Ascending aorta (tissue), 2 donors: ENCODE data around the gene FKBP2. TPM values are rescaled to one million over a fixed set of nuclear protein-coding genes. Genes with fewer than 3 reads are reported as not detected.

ENCODE experiments used
- DNase-seq, 2 donors: peaks; one replicate each; pipeline ENCODE4 v3.0.0-alpha.2; 2019; ENCODE audit warnings: low spot score in 2 of 2
- H3K27ac ChIP-seq, 2 donors: fragments of 200-600 bp; sonication (generic); one replicate each; pipeline ENCODE4 v1.5.1; 2016 to 2017; ENCODE audit warnings: mild to moderate bottlenecking in 1 of 2
- H3K27me3 ChIP-seq: fragments of 200-600 bp; sonication (generic); one replicate; pipeline ENCODE4 v1.5.1; 2017
- H3K36me3 ChIP-seq, 2 donors: fragments of 200-600 bp; sonication (generic); one replicate each; pipeline ENCODE4 v1.5.1; 2016
- H3K4me1 ChIP-seq, 2 donors: fragments of 200-600 bp; sonication (generic); one replicate each; pipeline ENCODE4 v1.5.1; 2016 to 2017; ENCODE audit warnings: mild to moderate bottlenecking in 1 of 2
- H3K4me3 ChIP-seq, 2 donors: fragments of 200-600 bp; sonication (generic); one replicate each; pipeline ENCODE4 v1.5.1; 2016 to 2017; ENCODE audit warnings: mild to moderate bottlenecking in 1 of 2
- H3K9me3 ChIP-seq, 2 donors: fragments of 200-600 bp; sonication (generic); one replicate each; pipeline ENCODE4 v1.5.1; 2016
- CTCF ChIP-seq, 3 experiments: fragments of 200-600 bp in 2 of 3; fragments of 450-650 bp in 1 of 3; sonication (generic) in 2 of 3; IDR thresholded peaks; one replicate each; pipeline ENCODE4 v1.5.1; 2016 to 2019; ENCODE audit warnings: antibody characterized with exemption in 3 of 3, mild to moderate bottlenecking in 1 of 3, moderate library complexity in 1 of 3
- intact Hi-C: fragments of 100-400 bp; cut with DNase I; formaldehyde crosslinking; loops from one replicate; pipeline ENCODE4 v1.15.1; 2023
- total RNA-seq: library from RNA; depleted of rRNA; stranded (reverse); fragments of >200 nt; gene quantifications from one replicate; pipeline ENCODE4 v1.1.0, GENCODE V29; 2016

Gene FKBP2
- total RNA-seq, 1 donor from 2014 or later = 17.7 TPM

- TF ChIP-seq CTCF (IDR thresholded peaks at IDR 0.05) = no peak
- DNase-seq = no peak
- no peaks in the 10 kb centered on the region for H3K27me3 ChIP-seq
- H3K27ac ChIP-seq = no peak overlapping the region
- H3K36me3 ChIP-seq = peaks cover 13 to 42% of the 10 kb centered on the region in 2 donors
- intact Hi-C loops = no loop called here
- peaks cover 0 to 9% of the 10 kb centered on the region in 2 donors for H3K4me1 ChIP-seq
- no peak overlapping the region for H3K4me3 ChIP-seq
- no peaks in the 10 kb centered on the region for H3K9me3 ChIP-seq
Measured at GRCh38 chr11:64278576-64279190, 37.8 kb downstream of the FKBP2 start.

- Histone ChIP-seq H3K36me3 (peaks cover 8 to 30% of the 10 kb centered on the region in 2 donors), H3K27me3 (no peaks in the 10 kb centered on the region), H3K27ac (no peak overlapping the region), H3K9me3 (no peaks in the 10 kb centered on the region), H3K4me3 (no peak overlapping the region), H3K4me1 (peaks cover 4 to 20% of the 10 kb centered on the region in 2 donors)
- intact Hi-C loops = no loop called here
- TF ChIP-seq CTCF (IDR thresholded peaks at IDR 0.05) = no peak
- DNase-seq = no peak
Measured at GRCh38 chr11:64281957-64282770, 41.3 kb downstream of the FKBP2 start.

GRCh38 chr11:64283092-64283491, 42.2 kb downstream of the FKBP2 start:
- peak overlapping the region in 1 of 2 donors; percentile 82 for H3K4me3 ChIP-seq
- intact Hi-C loops = no loop called here
- TF ChIP-seq CTCF (IDR thresholded peaks at IDR 0.05) = no peak

GRCh38 chr11:64284048-64284961, 43.4 kb downstream of the FKBP2 start, which contains the start of gene BAD:
Gene BAD, minus strand, starts transcription at chr11:64284665. Its CDS starts 297 bp downstream, at chr11:64284368.
- peak; percentile 77 to 97 for DNase-seq
- H3K27ac ChIP-seq = peak within 1 kb of the TSS; percentile 87 to 95
- H3K4me1 ChIP-seq = peaks cover 4 to 20% of the 10 kb centered on the region in 2 donors
- intact Hi-C loops = loop anchor here (1.0 kb wide), 1 partner anchor 14 kb away; no protein-coding TSS in a partner anchor
- H3K27me3 ChIP-seq = no peaks in the 10 kb centered on the region
- no peaks in the 10 kb centered on the region for H3K9me3 ChIP-seq
- peaks cover 0 to 8% of the 10 kb centered on the region in 2 donors for H3K36me3 ChIP-seq
- no peak for TF ChIP-seq CTCF (IDR thresholded peaks at IDR 0.05)
- H3K4me3 ChIP-seq = peak within 1 kb of the TSS; percentile 82 to 96

More at GRCh38 chr11:64283092-64283491, 42.2 kb downstream of the FKBP2 start:
- Histone ChIP-seq H3K27me3 (no peaks in the 10 kb centered on the region), H3K9me3 (no peaks in the 10 kb centered on the region), H3K36me3 (peaks cover 4 to 20% of the 10 kb centered on the region in 2 donors), H3K4me1 (peaks cover 4 to 20% of the 10 kb centered on the region in 2 donors), H3K27ac (no peak overlapping the region)
- no peak for DNase-seq
